H1 (cell line): Measurements from ENCODE around the gene NUP210. TPM values are rescaled to one million over a fixed set of nuclear protein-coding genes. Genes with fewer than 3 reads are reported as not detected.
A peak's percentile ranks its signal among the peaks of the same experiment; 100 is the strongest.

Experiments
- CTCF ChIA-PET: fragments of 300-600 bp; sonication (Branson Sonifier 250); formaldehyde crosslinking; loops from one replicate; lab custom pipeline; 2021; ENCODE audit not compliant: partially characterized antibody; lab: Charles Lee
- POLR2A ChIA-PET: fragments of 300-600 bp; sonication (Branson Sonifier 250); formaldehyde crosslinking; loops from one replicate; lab custom pipeline; 2021; ENCODE audit warnings: inconsistent platforms; ENCODE audit not compliant: partially characterized antibody; lab: Charles Lee
- DNase-seq, 2 experiments: peaks; one replicate each; pipeline versions ENCODE4 v3.0.0 to v3.0.0-alpha.2; 2010 to 2022; ENCODE audit warnings: low spot score in 2 of 2, low read depth in 1 of 2, mixed read lengths in 1 of 2
- FAIRE-seq: peaks from 2 replicates; lab custom pipeline; 2011; peaks lifted over from hg19 to GRCh38; lab: Jason Lieb, UNC
- H2AFZ ChIP-seq: 2 replicates; pipeline ENCODE4 v1.8.1; 2012; ENCODE audit warnings: low read length, inconsistent platforms
- H2AK5ac ChIP-seq: 2 replicates; pipeline ENCODE4 v1.6.1; 2013; ENCODE audit warnings: low read depth, low read length
- H2BK120ac ChIP-seq: replicated peaks from 2 replicates; pipeline ENCODE3; 2013; ENCODE audit warnings: low read depth, low read length, inconsistent platforms
- H2BK12ac ChIP-seq: 2 replicates; pipeline ENCODE4 v1.6.1; 2013; ENCODE audit warnings: low read depth, low read length
- H2BK15ac ChIP-seq: 2 replicates; pipeline ENCODE4 v1.6.1; 2013; ENCODE audit warnings: low read length
- H2BK20ac ChIP-seq: 2 replicates; pipeline ENCODE4 v1.6.1; 2013; ENCODE audit warnings: low read length
- H2BK5ac ChIP-seq: 2 replicates; pipeline ENCODE4 v1.6.1; 2013; ENCODE audit warnings: low read depth, low read length
- H3K14ac ChIP-seq: 2 replicates; pipeline ENCODE4 v1.6.1; 2013; ENCODE audit warnings: inconsistent platforms; ENCODE audit not compliant: insufficient read length
- H3K18ac ChIP-seq: 2 replicates; pipeline ENCODE4 v1.6.1; 2013; ENCODE audit warnings: low read length; ENCODE audit errors: extremely low read depth
- H3K23ac ChIP-seq: 2 replicates; pipeline ENCODE4 v1.6.1; 2013; ENCODE audit warnings: inconsistent platforms; ENCODE audit not compliant: insufficient read length
- H3K23me2 ChIP-seq: 2 replicates; pipeline ENCODE4 v1.6.1; 2013; ENCODE audit warnings: low read depth, low read length
- H3K27ac ChIP-seq: 2 replicates; pipeline ENCODE4 v1.6.1; 2011; ENCODE audit warnings: low read depth, low read length, inconsistent platforms
- H3K27me3 ChIP-seq, 4 experiments: replicated peaks in 1 of 4; 1 replicate in 1 of 4; 2 replicates in 3 of 4; pipeline versions ENCODE4 v1.6.1 to v1.8.1; 2011 to 2013; ENCODE audit warnings: low read length in 3 of 4, mild to moderate bottlenecking in 3 of 4, inconsistent platforms in 2 of 4, mixed read lengths in 2 of 4, moderate library complexity in 1 of 4; ENCODE audit not compliant: control insufficient read depth in 3 of 4, insufficient read depth in 3 of 4; ENCODE audit errors: extremely low read depth in 1 of 4
- H3K36me3 ChIP-seq, 4 experiments: 2 replicates each; pipeline versions ENCODE4 v1.6.1 to v1.8.1; 2011 to 2013; ENCODE audit warnings: mild to moderate bottlenecking in 4 of 4, low read length in 3 of 4, moderate library complexity in 2 of 4, control low read depth in 1 of 4, inconsistent platforms in 1 of 4; ENCODE audit not compliant: insufficient read depth in 4 of 4, control insufficient read depth in 2 of 4
- H3K4ac ChIP-seq: replicated peaks from 2 replicates; pipeline ENCODE3; 2013; ENCODE audit warnings: low read length, low read depth, mixed read lengths, inconsistent platforms; ENCODE audit not compliant: insufficient read length
- H3K4me1 ChIP-seq, 4 experiments: replicated peaks in 1 of 4; 1 replicate in 1 of 4; 2 replicates in 3 of 4; pipeline versions ENCODE4 v1.6.1 to v1.8.1; 2011 to 2013; ENCODE audit warnings: low read length in 3 of 4, inconsistent platforms in 2 of 4, mixed read lengths in 1 of 4; ENCODE audit not compliant: insufficient read depth in 4 of 4, control insufficient read depth in 3 of 4
- H3K4me2 ChIP-seq, 2 experiments: 2 replicates each; pipeline versions ENCODE4 v1.6.1 to v1.8.1; 2011 to 2013; ENCODE audit warnings: low read depth in 2 of 2, low read length in 2 of 2, control low read depth in 1 of 2, inconsistent platforms in 1 of 2, mild to moderate bottlenecking in 1 of 2; ENCODE audit not compliant: insufficient read depth in 1 of 2
- H3K4me3 ChIP-seq, 4 experiments: fragments of 200-600, 300-600 bp in 1 of 4; sonication (generic), shearing (Covaris generic), sonication (Bioruptor Twin) in 1 of 4; 2 replicates each; pipeline versions ENCODE4 v1.5.1 to v1.8.1; 2011 to 2016; ENCODE audit warnings: low read length in 4 of 4, low read depth in 3 of 4, control low read depth in 2 of 4, inconsistent platforms in 2 of 4, mild to moderate bottlenecking in 2 of 4, mixed read lengths in 1 of 4, moderate library complexity in 1 of 4; ENCODE audit not compliant: insufficient read depth in 2 of 4; ENCODE audit errors: extremely low read depth in 1 of 4
- H3K56ac ChIP-seq: replicated peaks from 2 replicates; pipeline ENCODE3; 2013; ENCODE audit warnings: low read depth, mild to moderate bottlenecking, mixed read lengths, low read length, inconsistent platforms; ENCODE audit not compliant: insufficient read length
- H3K79me1 ChIP-seq: 2 replicates; pipeline ENCODE4 v1.6.1; 2013; ENCODE audit warnings: low read depth, low read length, control low read depth
- H3K79me2 ChIP-seq, 2 experiments: 2 replicates each; pipeline versions ENCODE4 v1.6.1 to v1.8.1; 2012 to 2013; ENCODE audit warnings: low read length in 2 of 2, mild to moderate bottlenecking in 2 of 2, inconsistent platforms in 1 of 2; ENCODE audit not compliant: insufficient read depth in 2 of 2, control insufficient read depth in 1 of 2
- H3K9ac ChIP-seq, 4 experiments: replicated peaks in 1 of 4; 1 replicate in 1 of 4; 2 replicates in 3 of 4; pipeline versions ENCODE4 v1.6.1 to v1.8.1; 2011 to 2013; ENCODE audit warnings: low read depth in 3 of 4, low read length in 3 of 4, control low read depth in 2 of 4, mild to moderate bottlenecking in 2 of 4, moderate library complexity in 2 of 4, inconsistent platforms in 1 of 4; ENCODE audit errors: extremely low read depth in 1 of 4
- H3K9me3 ChIP-seq, 2 experiments: 2 replicates each; pipeline versions ENCODE4 v1.6.1 to v1.8.1; 2012 to 2013; ENCODE audit warnings: mild to moderate bottlenecking in 2 of 2, moderate library complexity in 2 of 2, control low read depth in 1 of 2, inconsistent platforms in 1 of 2, low read depth in 1 of 2, low read length in 1 of 2, mixed read lengths in 1 of 2; ENCODE audit not compliant: insufficient read depth in 2 of 2
- H4K20me1 ChIP-seq, 2 experiments: replicated peaks in 1 of 2; 2 replicates each; pipeline versions ENCODE3 to v1.8.1; 2011 to 2013; ENCODE audit warnings: inconsistent platforms in 2 of 2, low read length in 2 of 2, mild to moderate bottlenecking in 1 of 2; ENCODE audit not compliant: insufficient read depth in 2 of 2, control insufficient read depth in 1 of 2
- H4K5ac ChIP-seq: 2 replicates; pipeline ENCODE4 v1.6.1; 2013; ENCODE audit warnings: low read length, low read depth, mixed read lengths, inconsistent platforms; ENCODE audit not compliant: insufficient read length
- H4K8ac ChIP-seq: 2 replicates; pipeline ENCODE4 v1.8.0; 2013; ENCODE audit warnings: mild to moderate bottlenecking, moderate library complexity, low read length, inconsistent platforms; ENCODE audit not compliant: insufficient read depth; ENCODE audit errors: extremely low read depth
- H4K91ac ChIP-seq: replicated peaks from 2 replicates; pipeline ENCODE3; 2013; ENCODE audit warnings: low read length, mixed read lengths, inconsistent platforms; ENCODE audit not compliant: insufficient read length
- CREB1 ChIP-seq: IDR thresholded peaks from 2 replicates; pipeline ENCODE4 v1.6.1; 2012; ENCODE audit warnings: inconsistent platforms
- KDM5A ChIP-seq: fragments of 200-600 bp; IDR thresholded peaks from 2 replicates; pipeline ENCODE4 v1.7.1; 2012; ENCODE audit warnings: mild to moderate bottlenecking, low read length, inconsistent platforms, mixed read lengths
- RAD21 ChIP-seq, 2 experiments: IDR thresholded peaks in 1 of 2; conservative IDR thresholded peaks in 1 of 2; 2 replicates each; pipeline ENCODE4 v1.6.1; 2011; ENCODE audit warnings: low read depth in 2 of 2, low read length in 2 of 2, improper control_type of control experiment in 1 of 2, inconsistent platforms in 1 of 2, mild to moderate bottlenecking in 1 of 2, moderate library complexity in 1 of 2
- SP4 ChIP-seq: IDR thresholded peaks from 2 replicates; pipeline ENCODE4 v1.6.1; 2012; ENCODE audit warnings: low read length, inconsistent platforms
- YY1 ChIP-seq: IDR thresholded peaks from 2 replicates; pipeline ENCODE4 v1.6.1; 2011; ENCODE audit warnings: low read depth, mild to moderate bottlenecking, low read length
- WGBS, 2 experiments: shearing (Covaris generic) in 1 of 2; methylation state at CpG; one replicate each; pipeline versions ENCODE4 v1.1.6 to v1.1.7; 2013 to 2015; ENCODE audit warnings: low lambda C conversion rate in 2 of 2, mixed read lengths in 2 of 2, inconsistent platforms in 1 of 2, low coverage in 1 of 2, missing lambda C conversion rate in 1 of 2; ENCODE audit not compliant: insufficient replicate concordance in 2 of 2, insufficient coverage in 1 of 2, insufficient read length in 1 of 2; ENCODE audit errors: extremely low coverage in 1 of 2, missing lambda C conversion rate in 1 of 2; 5-methylcytosine and 5-hydroxymethylcytosine counted together
- polyA plus RNA-seq, 7 experiments: library from polyadenylated mRNA; depleted of rRNA in 3 of 7; stranded (reverse) in 5 of 7; unstranded in 2 of 7; fragments of >200 nt in 5 of 7; fragments of 200-250 nt in 2 of 7; gene quantifications; 1 replicate in 5 of 7; 2 replicates in 1 of 7; 4 replicates in 1 of 7; pipeline versions ENCODE4 v1.2.1 to v1.2.3, GENCODE V29; 2011 to 2013; ENCODE audit warnings: missing spikeins in 2 of 7, mixed read lengths in 2 of 7
- total RNA-seq: library from RNA; stranded (reverse); fragmentation: NEBNext Ultra II Directional; extraction: Animal tissue kit (Norgen Biotek cat#: 25700); gene quantifications from 2 replicates; pipeline ENCODE4 v1.2.1, GENCODE V29; 2021
- TF ChIP-seq, protein P1 (sequence below), 3 experiments: IDR thresholded peaks; 1 replicate in 2 of 3; 2 replicates in 1 of 3; pipeline versions ENCODE4 v1.5.1 to v1.6.1; 2011; ENCODE audit warnings: low read length in 3 of 3, mild to moderate bottlenecking in 3 of 3, inconsistent platforms in 2 of 3, low read depth in 1 of 3, moderate library complexity in 1 of 3; ENCODE audit not compliant: insufficient read depth in 1 of 3; ENCODE audit errors: control extremely low read depth in 1 of 3
- TF ChIP-seq, protein P2 (sequence below): IDR thresholded peaks from 2 replicates; pipeline ENCODE4 v1.6.1; 2012; ENCODE audit warnings: inconsistent platforms

The NUP210 gene
- total and polyA plus RNA-seq, 2 of the 8 experiments (the other 6 are each of a cell fraction or from before 2014, with no cell fraction given), result 51.0 to 53.7 TPM

DNA sequence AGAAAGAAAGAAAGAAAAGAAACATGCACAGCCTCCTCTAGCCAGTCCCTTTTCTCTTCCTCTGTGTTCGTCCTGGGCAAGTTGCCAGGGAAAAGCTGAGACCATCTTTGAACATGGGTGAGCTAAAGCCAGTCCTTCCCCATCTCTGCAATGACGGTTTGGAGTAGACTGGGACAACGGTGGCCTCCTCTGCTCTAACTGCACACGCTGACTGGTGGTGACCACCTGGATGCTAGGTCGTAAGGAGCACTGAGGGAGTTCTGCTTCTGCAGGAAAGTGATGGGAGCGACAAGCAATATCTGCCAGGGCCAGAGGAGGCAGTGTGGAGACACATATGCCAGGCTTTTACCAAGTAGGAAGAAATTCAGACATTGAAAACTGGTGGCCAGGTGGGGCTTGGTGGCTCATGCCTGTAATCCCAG, 111.7 kb downstream of the NUP210 start:
- Histone ChIP-seq H3K4me3 (no peak overlapping the region), H3K27me3 (no peaks in the 10 kb centered on the region), H3K36me3 (no peaks in the 10 kb centered on the region), H4K91ac (no peak overlapping the region), H4K8ac (no peak overlapping the region), H3K18ac (no peak overlapping the region), H3K27ac (no peak overlapping the region), H3K9ac (no peak overlapping the region), H2AFZ (no peak overlapping the region), H3K4me2 (no peak overlapping the region), H3K56ac (no peak overlapping the region), H3K79me1 (no peaks in the 10 kb centered on the region), H3K4me1 (peaks cover 0 to 5% (median 3%) of the 10 kb centered on the region in 4 experiments; a peak in 2 of 7 replicates), H2BK15ac (peak overlapping the region; percentile 98; the same call in 1 of the 2 replicates), H3K79me2 (no peaks in the 10 kb centered on the region), H2BK20ac (peak overlapping the region; percentile 2; the same call in 1 of the 2 replicates), H3K23me2 (no peaks in the 10 kb centered on the region), H2BK5ac (peak overlapping the region; percentile 46; the same call in 1 of the 2 replicates), H4K20me1 (no peaks in the 10 kb centered on the region), H2BK120ac (no peak overlapping the region), H3K23ac (no peak overlapping the region), H3K14ac (no peak overlapping the region), H4K5ac (no peak overlapping the region), H2AK5ac (no peak overlapping the region), H3K4ac (no peak overlapping the region), H3K9me3 (no peaks in the 10 kb centered on the region), H2BK12ac (no peak overlapping the region; the same call in 1 of the 2 replicates)
- POLR2A ChIA-PET, result no interaction called here
- CTCF ChIA-PET, result interaction anchor here (0.6 to 2.9 kb wide), 26 partner anchors 9 to 259 kb away, joined by 3 to 20 read pairs (median 4); no protein-coding TSS in a partner anchor
- TF ChIP-seq RAD21 (IDR thresholded peaks at IDR 0.05 in 1 of 2, conservative IDR thresholded peaks at IDR 0.05 in 1 of 2; ENCODE audit: low read depth in 2 of 2, low read length in 2 of 2), result peak; percentile 54 to 67
- TF ChIP-seq, protein P1, sequence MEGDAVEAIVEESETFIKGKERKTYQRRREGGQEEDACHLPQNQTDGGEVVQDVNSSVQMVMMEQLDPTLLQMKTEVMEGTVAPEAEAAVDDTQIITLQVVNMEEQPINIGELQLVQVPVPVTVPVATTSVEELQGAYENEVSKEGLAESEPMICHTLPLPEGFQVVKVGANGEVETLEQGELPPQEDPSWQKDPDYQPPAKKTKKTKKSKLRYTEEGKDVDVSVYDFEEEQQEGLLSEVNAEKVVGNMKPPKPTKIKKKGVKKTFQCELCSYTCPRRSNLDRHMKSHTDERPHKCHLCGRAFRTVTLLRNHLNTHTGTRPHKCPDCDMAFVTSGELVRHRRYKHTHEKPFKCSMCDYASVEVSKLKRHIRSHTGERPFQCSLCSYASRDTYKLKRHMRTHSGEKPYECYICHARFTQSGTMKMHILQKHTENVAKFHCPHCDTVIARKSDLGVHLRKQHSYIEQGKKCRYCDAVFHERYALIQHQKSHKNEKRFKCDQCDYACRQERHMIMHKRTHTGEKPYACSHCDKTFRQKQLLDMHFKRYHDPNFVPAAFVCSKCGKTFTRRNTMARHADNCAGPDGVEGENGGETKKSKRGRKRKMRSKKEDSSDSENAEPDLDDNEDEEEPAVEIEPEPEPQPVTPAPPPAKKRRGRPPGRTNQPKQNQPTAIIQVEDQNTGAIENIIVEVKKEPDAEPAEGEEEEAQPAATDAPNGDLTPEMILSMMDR (IDR thresholded peaks at IDR 0.05; ENCODE audit: control extremely low read depth in 1 of 3, insufficient read depth in 1 of 3, low read depth in 1 of 3, low read length in 3 of 3), result peak; percentile 69 to 92 (median 74)
- 0 out of 2 replicates have a peak, but pooled peaks have one; percentile 9 for TF ChIP-seq CREB1
- no peak for TF ChIP-seq SP4
- peak; percentile 55; the same call in 1 of the 2 replicates for TF ChIP-seq YY1
- no peak for TF ChIP-seq KDM5A
- TF ChIP-seq, protein P2, sequence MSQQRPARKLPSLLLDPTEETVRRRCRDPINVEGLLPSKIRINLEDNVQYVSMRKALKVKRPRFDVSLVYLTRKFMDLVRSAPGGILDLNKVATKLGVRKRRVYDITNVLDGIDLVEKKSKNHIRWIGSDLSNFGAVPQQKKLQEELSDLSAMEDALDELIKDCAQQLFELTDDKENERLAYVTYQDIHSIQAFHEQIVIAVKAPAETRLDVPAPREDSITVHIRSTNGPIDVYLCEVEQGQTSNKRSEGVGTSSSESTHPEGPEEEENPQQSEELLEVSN, result 0 out of 2 replicates have a peak, but pooled peaks have one; percentile 44
- FAIRE-seq (peak; percentile 87), DNase-seq (peak; percentile 50 to 84)
- WGBS, 2 experiments, result 56% methylated on average over 6 of the region's 6 CpGs; no CpG with 5 or more reads in 1 of the 2 experiments
